IPS-18c (cell line): ENCODE data around the gene HSD3B2.

Experiments used
- H3K4me3 ChIP-seq: 2 replicates; pipeline ENCODE4 v1.7.0; 2013; ENCODE audit warnings: low read depth, mild to moderate bottlenecking, low read length, moderate library complexity; ENCODE audit not compliant: insufficient read depth
- H3K9me3 ChIP-seq: one replicate; pipeline ENCODE4 v1.6.1; 2013; ENCODE audit warnings: mild to moderate bottlenecking, low read length, moderate library complexity; ENCODE audit not compliant: control insufficient read depth, insufficient read depth

The HSD3B2 gene

DNA sequence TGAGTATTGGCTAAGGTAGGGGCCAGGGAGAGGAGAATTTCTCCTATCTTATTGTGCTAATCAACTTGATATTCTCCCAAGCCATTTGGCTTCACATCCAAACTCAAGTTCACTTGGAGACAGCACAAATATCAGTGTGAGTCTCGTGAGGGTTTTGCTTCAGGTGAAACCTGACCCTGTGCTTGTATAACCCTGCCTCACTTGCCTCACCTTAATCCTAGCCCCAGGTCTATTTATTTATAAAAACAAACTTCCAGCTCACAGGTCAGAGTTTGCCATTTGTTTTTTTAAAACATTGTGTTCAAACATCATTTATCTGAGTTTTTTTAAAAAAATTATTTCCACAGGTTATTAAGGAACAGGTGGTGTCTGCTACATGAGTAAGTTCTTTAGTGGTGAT, 26.5 kb upstream of the HSD3B2 start:
- H3K4me3 ChIP-seq: no peak overlapping the region

GRCh38 chr1:119390526-119390925, 24.4 kb upstream of the HSD3B2 start:
- no peaks in the 10 kb centered on the region for H3K9me3 ChIP-seq
- no peak overlapping the region for H3K4me3 ChIP-seq

More for the DNA sequence above, 26.5 kb upstream of the HSD3B2 start:
- no peaks in the 10 kb centered on the region for H3K9me3 ChIP-seq

DNA sequence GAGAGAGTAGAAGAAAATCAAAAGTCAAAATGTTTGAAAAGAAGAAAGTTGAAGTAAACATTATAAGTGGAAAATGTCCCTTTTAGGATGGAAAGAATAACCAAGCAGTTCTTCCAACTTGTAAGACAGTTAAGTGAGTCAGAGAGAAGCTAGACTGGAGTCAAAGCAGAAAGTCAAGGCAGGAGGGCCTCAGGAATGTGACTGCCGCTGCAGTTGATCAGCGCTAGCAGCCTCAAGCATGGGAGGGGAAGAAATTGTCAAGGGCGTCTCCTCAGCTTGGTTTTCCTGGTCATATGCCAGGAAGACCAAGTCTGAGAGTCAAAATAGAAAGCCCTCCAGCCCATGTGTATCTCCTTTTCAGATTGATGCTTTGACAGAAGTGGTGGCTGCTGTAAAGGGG, 23.2 kb upstream of the HSD3B2 start:
- H3K4me3 ChIP-seq: no peak overlapping the region
- H3K9me3 ChIP-seq: no peaks in the 10 kb centered on the region

DNA sequence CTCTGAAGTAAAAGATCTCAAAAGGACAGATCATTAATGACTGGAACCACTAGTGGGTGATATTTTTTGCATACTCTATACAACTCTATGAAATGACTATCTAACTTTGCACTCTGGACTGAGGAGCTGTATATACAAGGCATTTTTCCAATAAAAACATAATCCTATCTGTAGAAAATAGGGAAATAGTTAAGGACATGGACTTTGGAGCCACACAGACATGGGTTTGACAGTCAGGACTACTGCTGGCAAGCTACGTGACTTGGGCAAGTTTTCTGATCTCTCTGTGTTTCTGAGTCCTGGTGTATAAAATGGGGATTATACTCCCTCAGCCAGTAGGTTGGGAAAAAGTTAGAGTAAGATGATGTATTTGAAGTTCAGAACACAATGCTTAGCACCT, 20.9 kb upstream of the HSD3B2 start:
- H3K4me3 ChIP-seq: no peak overlapping the region
- H3K9me3 ChIP-seq: no peaks in the 10 kb centered on the region

DNA sequence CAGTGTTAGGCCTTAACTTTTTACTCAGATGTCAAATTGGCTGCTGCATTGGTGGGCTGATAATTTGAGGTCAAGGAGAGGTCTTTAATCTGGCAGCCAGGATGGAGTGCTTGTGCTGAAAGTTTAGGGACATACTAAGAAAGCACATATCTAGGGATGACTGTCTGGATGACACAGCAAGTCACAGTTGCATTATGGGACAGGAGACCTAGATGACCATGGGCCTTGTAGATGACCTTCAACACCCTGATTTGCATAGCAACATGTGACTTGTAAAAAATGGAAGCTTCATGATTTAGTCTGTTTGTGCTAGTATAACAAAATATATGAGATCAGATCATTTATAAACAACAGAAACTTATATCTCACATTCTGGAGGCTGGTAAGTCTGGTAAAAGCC, 18.0 kb upstream of the HSD3B2 start:
- no peak overlapping the region for H3K4me3 ChIP-seq
- H3K9me3 ChIP-seq: no peaks in the 10 kb centered on the region

DNA sequence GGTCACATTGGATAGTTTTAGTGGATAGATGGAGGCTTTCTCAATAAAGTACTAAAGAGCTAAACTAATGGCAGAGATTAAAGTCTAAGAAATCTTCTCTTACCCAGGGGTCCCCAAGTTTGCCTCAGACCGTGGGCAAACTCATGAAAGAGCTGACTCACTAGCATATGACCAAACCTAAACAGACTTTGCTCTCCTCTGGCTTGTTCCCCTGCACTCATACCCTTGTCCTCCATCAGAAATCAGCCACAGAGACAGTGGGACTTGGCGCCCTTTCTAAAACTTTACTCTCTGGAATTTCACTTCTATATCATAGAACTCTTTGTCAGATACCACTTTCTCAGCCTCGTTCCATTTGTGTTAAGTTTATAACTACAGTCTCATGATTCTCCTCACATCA, 17.0 kb upstream of the HSD3B2 start:
- H3K4me3 ChIP-seq: no peak overlapping the region

DNA sequence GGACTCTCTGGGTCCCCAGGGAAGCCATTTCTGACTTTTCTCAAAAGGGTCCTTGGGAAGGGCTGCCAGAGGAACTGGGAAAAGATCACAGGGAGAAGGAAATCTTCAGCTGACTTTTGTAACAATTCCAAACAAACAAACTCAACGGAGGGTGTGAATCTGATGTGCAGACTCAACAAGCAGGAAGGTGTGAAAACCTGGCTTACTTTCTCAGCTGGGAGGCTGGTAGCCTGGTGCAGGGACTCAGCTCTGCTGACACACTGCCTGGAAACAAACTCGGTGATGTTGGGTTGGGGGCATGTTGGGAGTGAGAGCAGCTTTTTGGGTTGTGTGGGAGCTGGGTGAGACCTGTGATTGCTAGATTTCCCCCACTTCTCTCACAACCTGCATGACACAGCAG, 10.2 kb upstream of the HSD3B2 start:
- no peaks in the 10 kb centered on the region for H3K9me3 ChIP-seq

More for the DNA sequence above, 17.0 kb upstream of the HSD3B2 start:
- H3K9me3 ChIP-seq: no peaks in the 10 kb centered on the region

DNA sequence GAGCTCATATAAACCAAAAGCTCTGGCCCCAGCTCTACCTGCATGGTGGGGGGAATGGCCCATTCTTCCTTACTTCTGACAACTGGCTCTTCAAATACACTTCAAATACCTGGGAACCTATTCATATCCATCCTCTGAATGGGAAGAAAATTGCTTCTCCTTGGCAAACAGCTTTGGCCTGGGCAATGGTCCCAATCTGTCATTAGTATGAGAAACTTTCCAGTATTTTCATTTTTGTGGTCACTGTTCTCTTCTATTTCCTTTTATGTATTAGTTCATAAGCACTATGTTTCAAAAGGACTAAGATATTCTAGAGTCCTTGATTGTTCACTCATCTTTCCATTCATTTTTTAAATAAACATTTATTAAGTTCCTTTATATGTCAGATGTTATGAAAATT, 5.2 kb upstream of the HSD3B2 start:
- no peaks in the 10 kb centered on the region for H3K9me3 ChIP-seq
- no peak overlapping the region for H3K4me3 ChIP-seq

More for the DNA sequence above, 10.2 kb upstream of the HSD3B2 start:
- H3K4me3 ChIP-seq: no peak overlapping the region

DNA sequence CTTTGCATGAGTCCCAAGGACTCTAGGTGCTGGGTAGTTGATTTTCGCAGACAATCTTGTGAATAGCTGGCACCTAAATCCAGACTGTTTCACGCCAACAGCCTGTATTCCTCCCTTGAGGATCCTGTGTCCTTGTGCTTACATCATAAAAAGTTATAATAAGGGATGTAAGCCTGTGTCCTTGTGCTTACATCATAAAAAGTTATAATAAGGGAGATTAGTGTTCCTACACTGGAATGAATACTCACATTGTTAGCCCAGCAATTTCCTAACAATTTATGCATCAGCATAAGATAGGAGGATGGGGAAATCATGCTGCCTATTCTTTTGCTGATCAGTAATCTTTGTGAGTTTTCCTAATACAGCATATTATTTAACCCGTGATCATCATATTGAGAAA, 4.0 kb upstream of the HSD3B2 start:
- H3K4me3 ChIP-seq: no peak overlapping the region
- no peaks in the 10 kb centered on the region for H3K9me3 ChIP-seq

DNA sequence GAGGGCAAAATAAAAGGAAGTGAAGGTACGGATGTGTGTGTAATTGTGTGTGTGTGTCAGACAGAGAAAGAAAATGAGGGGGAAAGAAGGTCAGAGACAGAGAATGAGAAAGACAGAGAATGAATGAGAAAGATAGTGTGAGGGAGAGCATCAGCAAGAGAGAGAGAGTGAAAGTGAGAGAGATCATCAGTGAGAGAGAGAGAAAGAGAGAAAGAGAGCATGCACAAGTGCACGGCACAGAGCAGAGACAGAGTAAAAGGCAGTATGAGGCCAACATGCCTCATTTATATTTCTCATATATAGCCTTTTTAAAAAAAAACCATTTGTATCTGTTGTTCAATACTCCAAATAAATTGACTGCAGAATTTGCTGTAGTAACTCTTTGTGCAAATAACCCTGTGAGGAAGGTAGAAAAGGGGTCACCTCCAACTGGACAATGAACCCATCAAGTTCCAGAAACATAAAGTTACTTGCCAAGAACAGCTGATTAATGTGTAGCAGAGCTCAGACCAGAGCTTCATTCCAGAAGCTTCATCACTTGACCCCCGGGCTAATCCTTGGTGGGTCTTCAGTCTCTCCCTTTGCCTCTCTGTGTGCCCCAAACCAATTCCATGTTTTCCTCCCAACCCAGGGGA, 1.2 kb downstream of the HSD3B2 start:
- peaks cover 3% of the 10 kb centered on the region for H3K9me3 ChIP-seq
- H3K4me3 ChIP-seq: no peak overlapping the region

DNA sequence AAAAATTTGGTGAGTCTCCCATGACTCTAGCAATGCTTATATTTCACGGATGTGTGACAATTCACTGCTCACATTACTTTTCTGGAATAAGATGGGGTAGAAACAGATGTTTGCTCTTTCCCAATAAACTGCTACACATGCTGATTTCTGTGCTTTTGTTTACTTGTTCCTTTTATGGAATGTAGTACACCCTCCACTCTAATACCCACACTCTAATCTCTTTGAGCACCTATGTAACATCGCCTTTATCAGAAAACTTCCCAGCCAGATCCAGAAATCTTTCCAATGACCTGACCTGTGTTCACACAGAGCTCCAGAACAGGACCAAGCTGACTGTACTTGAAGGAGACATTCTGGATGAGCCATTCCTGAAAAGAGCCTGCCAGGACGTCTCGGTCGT, 4.2 kb downstream of the HSD3B2 start:
- Histone ChIP-seq H3K4me3 (no peak overlapping the region), H3K9me3 (peaks cover 3% of the 10 kb centered on the region)

GRCh38 chr1:119420638-119421037, 5.7 kb downstream of the HSD3B2 start:
- Histone ChIP-seq H3K4me3 (no peak overlapping the region), H3K9me3 (peaks cover 3% of the 10 kb centered on the region)

- peaks cover 3% of the 10 kb centered on the region for H3K9me3 ChIP-seq
These were observed 7.7 kb downstream of the HSD3B2 start for GRCh38 chr1:119422631-119423030.

DNA sequence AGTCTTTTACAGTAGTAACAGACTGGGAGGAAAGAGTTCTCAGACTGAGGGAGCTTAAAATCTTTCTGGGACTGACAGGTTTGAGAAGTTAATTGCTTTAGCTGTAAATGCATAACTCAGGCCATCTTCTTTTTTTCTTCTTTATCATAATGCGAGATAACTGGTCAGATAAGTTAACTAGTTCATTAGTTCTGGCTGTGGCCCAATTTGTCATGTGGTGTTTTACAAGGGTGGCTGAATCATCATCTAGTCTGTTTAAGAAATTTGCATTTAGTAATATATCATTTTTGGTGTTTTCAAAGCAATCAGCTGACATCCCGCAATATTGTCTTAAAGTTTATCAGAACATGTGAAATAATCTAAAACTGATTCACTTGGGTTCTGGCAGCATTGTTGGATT, 14.0 kb downstream of the HSD3B2 start:
- H3K4me3 ChIP-seq: no peak overlapping the region

More at GRCh38 chr1:119422631-119423030, 7.7 kb downstream of the HSD3B2 start:
- no peak overlapping the region for H3K4me3 ChIP-seq

DNA sequence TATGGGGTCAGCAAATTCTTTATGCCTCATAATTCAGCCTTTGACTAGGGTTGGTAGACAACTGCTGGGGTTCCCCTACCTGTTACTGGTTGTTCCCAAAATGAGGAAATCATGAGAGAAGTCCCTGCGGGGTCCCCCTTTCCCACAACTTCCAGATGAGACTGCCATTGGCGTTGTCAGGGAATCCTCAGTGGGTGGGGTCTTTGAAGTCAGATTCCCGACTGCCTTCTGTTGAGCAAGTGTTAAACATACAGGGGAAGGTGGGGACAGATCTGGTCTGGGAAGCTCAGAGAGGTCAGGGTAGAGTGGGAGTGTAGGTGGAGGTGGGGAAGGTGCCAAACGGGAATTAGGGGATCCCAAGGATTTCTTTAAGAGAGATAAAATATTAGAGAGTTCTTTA, 14.7 kb downstream of the HSD3B2 start:
- Histone ChIP-seq H3K4me3 (no peak overlapping the region), H3K9me3 (no peaks in the 10 kb centered on the region)

More for the DNA sequence above, 14.0 kb downstream of the HSD3B2 start:
- no peaks in the 10 kb centered on the region for H3K9me3 ChIP-seq

- no peak overlapping the region for H3K4me3 ChIP-seq
These were observed 15.5 kb downstream of the HSD3B2 start for GRCh38 chr1:119430486-119430885.

DNA sequence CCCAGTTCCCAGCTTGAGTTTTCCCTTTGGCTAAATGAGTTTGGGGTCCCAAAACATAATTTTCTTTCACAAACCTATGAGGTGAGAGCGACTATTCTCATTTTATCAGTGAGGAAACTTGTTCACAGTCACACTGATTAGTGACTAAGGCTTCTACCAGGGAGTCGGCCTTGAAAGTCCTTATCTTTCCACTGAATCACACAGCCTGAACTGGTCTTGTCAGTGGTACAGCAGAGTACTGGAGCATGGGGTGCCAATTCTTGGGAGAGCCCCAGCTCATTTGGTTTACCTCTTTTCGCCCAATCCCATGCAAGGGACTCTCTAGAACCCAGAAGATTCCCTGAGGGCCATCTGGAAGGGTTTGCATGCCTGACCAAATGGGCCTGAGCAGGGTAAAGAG, 16.9 kb downstream of the HSD3B2 start:
- H3K4me3 ChIP-seq: no peak overlapping the region
- no peaks in the 10 kb centered on the region for H3K9me3 ChIP-seq

More at GRCh38 chr1:119430486-119430885, 15.5 kb downstream of the HSD3B2 start:
- no peaks in the 10 kb centered on the region for H3K9me3 ChIP-seq

DNA sequence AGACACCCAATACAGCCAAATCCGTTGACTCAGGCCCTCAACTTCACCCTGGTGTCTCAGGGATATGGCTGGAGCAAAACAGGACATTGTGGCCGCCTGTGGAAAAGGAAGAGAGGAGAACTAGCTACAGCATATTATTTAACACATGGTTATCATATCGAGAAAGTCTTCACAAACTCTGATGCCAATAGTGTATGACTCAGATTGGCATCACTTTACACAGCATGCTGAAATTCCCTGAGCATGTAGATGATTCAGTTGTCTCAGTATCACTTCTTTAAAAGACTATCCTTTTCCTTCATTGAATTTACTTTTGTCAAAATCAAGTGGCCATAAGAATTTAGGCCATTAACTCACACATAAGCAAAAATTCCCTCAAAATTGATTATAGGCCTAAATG, 20.1 kb downstream of the HSD3B2 start:
- Histone ChIP-seq H3K4me3 (no peak overlapping the region), H3K9me3 (no peaks in the 10 kb centered on the region)

DNA sequence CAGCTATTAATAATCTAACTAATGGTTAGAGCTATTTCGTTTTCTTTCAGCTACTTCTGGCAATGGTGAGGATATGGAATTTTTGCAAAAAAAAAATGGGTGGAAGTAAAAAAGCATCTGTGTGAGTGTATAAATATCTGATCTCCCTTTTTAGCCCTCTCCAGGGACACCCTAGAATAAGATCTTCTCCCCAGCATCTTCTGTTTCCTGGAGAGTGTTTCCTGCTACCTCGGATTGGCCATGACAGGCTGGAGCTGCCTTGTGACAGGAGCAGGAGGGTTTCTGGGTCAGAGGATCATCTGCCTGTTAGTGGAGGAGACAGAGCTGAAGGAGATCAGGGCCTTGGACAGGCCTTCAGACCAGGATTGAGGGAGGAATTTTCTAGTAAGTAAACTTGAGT, 23.8 kb downstream of the HSD3B2 start:
- Histone ChIP-seq H3K4me3 (no peak overlapping the region), H3K9me3 (no peaks in the 10 kb centered on the region)
